ENCODE results near the gene FGD2.

Gene FGD2

GRCh38 chr6:37005061-37005810 is at the start of gene FGD2:
Gene FGD2, plus strand, starts transcription at chr6:37005655. Its CDS starts 163 bp downstream, at chr6:37005818.
- no peak for DNase-seq (ENCODE audit: low read depth in 3 of 3)

- no peak for DNase-seq (ENCODE audit: low read depth in 3 of 3)
Measured at GRCh38 chr6:36955671-36956445, 49.6 kb upstream of the FGD2 start.

GRCh38 chr6:36956446-36956820 is 49.0 kb upstream of the FGD2 start:
- no peak for DNase-seq (ENCODE audit: low read depth in 3 of 3)

GRCh38 chr6:36957773-36958271 is 47.6 kb upstream of the FGD2 start:
- no peak for DNase-seq (ENCODE audit: low read depth in 3 of 3)

GRCh38 chr6:36958775-36959554 is 46.5 kb upstream of the FGD2 start:
- DNase-seq (ENCODE audit: low read depth in 3 of 3), result no peak

- DNase-seq (ENCODE audit: low read depth in 3 of 3), result no peak
Measured at GRCh38 chr6:36959555-36960250, 45.8 kb upstream of the FGD2 start.

- no peak for DNase-seq (ENCODE audit: low read depth in 3 of 3)
Measured at GRCh38 chr6:36961441-36962435, 43.7 kb upstream of the FGD2 start.

GRCh38 chr6:36962874-36963273 is 42.6 kb upstream of the FGD2 start:
- peak; percentile 46 to 73 (median 50) for DNase-seq (ENCODE audit: low read depth in 3 of 3)

GRCh38 chr6:36963451-36964290 is 41.8 kb upstream of the FGD2 start:
- DNase-seq (ENCODE audit: low read depth in 3 of 3), result no peak

- DNase-seq (ENCODE audit: low read depth in 3 of 3), result no peak
Measured at GRCh38 chr6:36964349-36964748, 41.1 kb upstream of the FGD2 start.

- no peak for DNase-seq (ENCODE audit: low read depth in 3 of 3)
Measured at GRCh38 chr6:36964908-36965307, 40.5 kb upstream of the FGD2 start.

GRCh38 chr6:36967301-36967700 is 38.2 kb upstream of the FGD2 start:
- DNase-seq (ENCODE audit: low read depth in 3 of 3), result no peak

GRCh38 chr6:36967757-36968156 is 37.7 kb upstream of the FGD2 start:
- DNase-seq (ENCODE audit: low read depth in 3 of 3), result no peak

GRCh38 chr6:36968266-36968977 is 37.0 kb upstream of the FGD2 start:
- DNase-seq (ENCODE audit: low read depth in 3 of 3), result no peak

GRCh38 chr6:36969240-36969691 is 36.2 kb upstream of the FGD2 start:
- no peak for DNase-seq (ENCODE audit: low read depth in 3 of 3)

- no peak for DNase-seq (ENCODE audit: low read depth in 3 of 3)
Measured at GRCh38 chr6:36969988-36970891, 35.2 kb upstream of the FGD2 start.

All from stimulated activated CD4-positive, alpha-beta T cell treated with anti-CD3 and anti-CD28 coated beads, TNF-alpha, amount 100 ng/mL, for 48 hours (primary cell).